Measurements from ENCODE around the gene KLHL6. TPM values are rescaled to one million over a fixed set of nuclear protein-coding genes. Genes with fewer than 3 reads are reported as not detected.

The KLHL6 gene
- total and polyA plus RNA-seq, 2 of the 13 experiments (the other 11 are each of a cell fraction or from before 2014, with no cell fraction given), result not detected

DNA sequence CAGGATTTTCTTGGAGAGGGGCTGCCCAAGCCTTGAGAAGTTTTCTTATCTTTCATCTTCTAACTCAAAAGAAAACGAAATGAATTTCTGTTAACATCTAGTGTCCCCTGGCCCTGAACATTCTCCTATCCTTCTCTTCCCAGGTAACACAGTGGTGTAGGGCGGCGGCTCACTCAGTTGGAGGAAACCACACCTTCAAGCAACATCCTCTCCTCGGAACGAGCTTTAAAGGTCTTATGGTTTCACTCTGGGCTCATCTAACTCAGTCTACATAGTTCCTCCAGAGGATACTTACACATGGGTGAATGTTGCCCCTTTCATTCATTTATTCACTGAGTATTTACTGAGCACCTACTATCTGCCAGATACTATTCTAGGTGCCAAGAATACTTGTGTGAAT lies 31.0 kb upstream of the KLHL6 start:
- no peak overlapping the region for H3K4me3 ChIP-seq (replicated peaks in 1 of 3; ENCODE audit: insufficient read depth in 1 of 3, low read depth in 2 of 3, low read length in 3 of 3)
- BruUV-seq (replicated peaks), result no TSS peak
- H3K9me3 ChIP-seq (ENCODE audit: low read length), result no peaks in the 10 kb centered on the region
- no peaks in the 10 kb centered on the region for H4K20me1 ChIP-seq (ENCODE audit: insufficient read depth, low read length)
- no peak overlapping the region for H3K4me2 ChIP-seq (ENCODE audit: low read depth, low read length)
- ATAC-seq (no peak), DNase-seq (ENCODE audit: low spot score) (no peak), FAIRE-seq (no peak)
- in situ Hi-C loops (cut with HindIII; ENCODE audit: extremely low pct_ligation_motif_present, low pct_unique_long_range_greater_than_20kb), result no loop called here
- H3K79me2 ChIP-seq (ENCODE audit: insufficient read depth, low read length), result no peaks in the 10 kb centered on the region
- TF ChIP-seq ZMYM2 (CRISPR knock-in tag; IDR thresholded peaks at IDR 0.05) (no peak), IKZF1 (IDR thresholded peaks at IDR 0.05) (no peak), ZNF703 (CRISPR knock-in tag; IDR thresholded peaks at IDR 0.05; ENCODE audit: borderline replicate concordance) (no peak), ZNF550 (CRISPR knock-in tag; IDR thresholded peaks at IDR 0.05; ENCODE audit: borderline replicate concordance) (no peak), CENPX (CRISPR knock-in tag; IDR thresholded peaks at IDR 0.05) (no peak), RAD51 (IDR thresholded peaks at IDR 0.05; ENCODE audit: borderline replicate concordance) (no peak), U2AF2 (IDR thresholded peaks at IDR 0.05; ENCODE audit: low read depth, low read length) (no peak), ZNF761 (CRISPR knock-in tag; conservative IDR thresholded peaks at IDR 0.05) (no peak), ZNF576 (CRISPR knock-in tag; IDR thresholded peaks at IDR 0.05) (no peak), NR2C2 (CRISPR knock-in tag; IDR thresholded peaks at IDR 0.05; ENCODE audit: borderline replicate concordance) (no peak), ZNF644 (CRISPR knock-in tag; IDR thresholded peaks at IDR 0.05; ENCODE audit: low read depth) (no peak), ZNF775 (CRISPR knock-in tag; IDR thresholded peaks at IDR 0.05; ENCODE audit: borderline replicate concordance) (no peak), RARA (CRISPR knock-in tag; IDR thresholded peaks at IDR 0.05) (no peak), HMG20A (CRISPR knock-in tag; IDR thresholded peaks at IDR 0.05; ENCODE audit: borderline replicate concordance) (no peak), DBP (CRISPR knock-in tag; IDR thresholded peaks at IDR 0.05; ENCODE audit: not compliant biosample characterization) (no peak), ZNF101 (CRISPR knock-in tag; IDR thresholded peaks at IDR 0.05; ENCODE audit: borderline replicate concordance, low read depth) (no peak), MAF1 (CRISPR knock-in tag; IDR thresholded peaks at IDR 0.05; ENCODE audit: borderline replicate concordance) (no peak), ZNF709 (CRISPR knock-in tag; IDR thresholded peaks at IDR 0.05) (no peak)
- TF ChIP-seq, protein P1, sequence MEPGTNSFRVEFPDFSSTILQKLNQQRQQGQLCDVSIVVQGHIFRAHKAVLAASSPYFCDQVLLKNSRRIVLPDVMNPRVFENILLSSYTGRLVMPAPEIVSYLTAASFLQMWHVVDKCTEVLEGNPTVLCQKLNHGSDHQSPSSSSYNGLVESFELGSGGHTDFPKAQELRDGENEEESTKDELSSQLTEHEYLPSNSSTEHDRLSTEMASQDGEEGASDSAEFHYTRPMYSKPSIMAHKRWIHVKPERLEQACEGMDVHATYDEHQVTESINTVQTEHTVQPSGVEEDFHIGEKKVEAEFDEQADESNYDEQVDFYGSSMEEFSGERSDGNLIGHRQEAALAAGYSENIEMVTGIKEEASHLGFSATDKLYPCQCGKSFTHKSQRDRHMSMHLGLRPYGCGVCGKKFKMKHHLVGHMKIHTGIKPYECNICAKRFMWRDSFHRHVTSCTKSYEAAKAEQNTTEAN (CRISPR knock-in tag; conservative IDR thresholded peaks at IDR 0.05), result no peak
- TF ChIP-seq, protein P2, sequence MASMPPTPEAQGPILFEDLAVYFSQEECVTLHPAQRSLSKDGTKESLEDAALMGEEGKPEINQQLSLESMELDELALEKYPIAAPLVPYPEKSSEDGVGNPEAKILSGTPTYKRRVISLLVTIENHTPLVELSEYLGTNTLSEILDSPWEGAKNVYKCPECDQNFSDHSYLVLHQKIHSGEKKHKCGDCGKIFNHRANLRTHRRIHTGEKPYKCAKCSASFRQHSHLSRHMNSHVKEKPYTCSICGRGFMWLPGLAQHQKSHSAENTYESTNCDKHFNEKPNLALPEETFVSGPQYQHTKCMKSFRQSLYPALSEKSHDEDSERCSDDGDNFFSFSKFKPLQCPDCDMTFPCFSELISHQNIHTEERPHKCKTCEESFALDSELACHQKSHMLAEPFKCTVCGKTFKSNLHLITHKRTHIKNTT (CRISPR knock-in tag; IDR thresholded peaks at IDR 0.05), result no peak
- no peak overlapping the region for H3K9ac ChIP-seq (ENCODE audit: insufficient read depth, low read depth, low read length)
- WGBS (ENCODE audit: low lambda C conversion rate), result 71% methylated on average over 5 of the region's 5 CpGs
- H3K27ac ChIP-seq (ENCODE audit: extremely low read length, insufficient read depth, low read length), result no peak overlapping the region
- H3K27me3 ChIP-seq (ENCODE audit: control insufficient read depth in 1 of 2, insufficient read depth in 2 of 2, low read length in 2 of 2), result no peaks in the 10 kb centered on the region
- ChIA-PET CTCF (ENCODE audit: low intra/inter-chr PET ratio, low total read pairs) (no interaction called here), POLR2A (no interaction called here)
- no peak overlapping the region for H2AFZ ChIP-seq (ENCODE audit: low read length)
- no peaks in the 10 kb centered on the region for H3K36me3 ChIP-seq (replicated peaks in 1 of 2; ENCODE audit: control insufficient read depth in 1 of 2, insufficient read depth in 2 of 2, low read length in 2 of 2)
- peaks cover 27% of the 10 kb centered on the region for H3K4me1 ChIP-seq (ENCODE audit: insufficient read depth, low read length)
- intact Hi-C loops (cut with micrococcal nuclease; ENCODE audit: unreplicated experiment), result no loop called here

Data from HepG2 (cell line).